ENCODE data around the gene OXGR1. TPM values are rescaled to one million over a fixed set of nuclear protein-coding genes. Genes with fewer than 3 reads are reported as not detected.
"Not testable (repeated sequence)": the region's sequence is repeated elsewhere in the genome, so short reads cannot be mapped to it uniquely, and the experiment has no call there.

OXGR1 gene
- total RNA-seq, 1 donor from 2014 or later, result 0.83 TPM

- TF ChIP-seq CTCF (IDR thresholded peaks at IDR 0.05), result no peak
Observed at GRCh38 chr13:96992633-96993032, 1.6 kb downstream of the OXGR1 start.

GRCh38 chr13:96991072-96991471 lies 3.2 kb downstream of the OXGR1 start:
- no peak for ATAC-seq
- intact Hi-C loops (cut with DNase I), result no loop called here
- H3K27ac ChIP-seq, result no peak overlapping the region
- no peak overlapping the region for H3K4me3 ChIP-seq
- DNase-seq, result no peak
- H3K9me3 ChIP-seq, result no peaks in the 10 kb centered on the region
- H3K4me1 ChIP-seq, result peaks cover 6% of the 10 kb centered on the region
- no peaks in the 10 kb centered on the region for H3K36me3 ChIP-seq
- H3K27me3 ChIP-seq (ENCODE audit: low read depth), result peaks cover 30% of the 10 kb centered on the region
- no peak for TF ChIP-seq CTCF (IDR thresholded peaks at IDR 0.05)

More at GRCh38 chr13:96992633-96993032, 1.6 kb downstream of the OXGR1 start:
- DNase-seq (no peak), ATAC-seq (no peak)
- no peak overlapping the region for H3K4me3 ChIP-seq
- no peak overlapping the region for H3K27ac ChIP-seq
- intact Hi-C loops (cut with DNase I), result no loop called here
- peaks cover 6% of the 10 kb centered on the region for H3K4me1 ChIP-seq
- no peaks in the 10 kb centered on the region for H3K9me3 ChIP-seq
- no peaks in the 10 kb centered on the region for H3K36me3 ChIP-seq
- peaks cover 30% of the 10 kb centered on the region for H3K27me3 ChIP-seq (ENCODE audit: low read depth)

- no peaks in the 10 kb centered on the region for H3K9me3 ChIP-seq
- peaks cover 12% of the 10 kb centered on the region for H3K4me1 ChIP-seq
- peaks cover 13% of the 10 kb centered on the region for H3K27me3 ChIP-seq (ENCODE audit: low read depth)
- no peak overlapping the region for H3K4me3 ChIP-seq
- ATAC-seq (no peak), DNase-seq (no peak)
- intact Hi-C loops (cut with DNase I), result no loop called here
- no peaks in the 10 kb centered on the region for H3K36me3 ChIP-seq
- TF ChIP-seq CTCF (IDR thresholded peaks at IDR 0.05), result no peak
- no peak overlapping the region for H3K27ac ChIP-seq
Observed at GRCh38 chr13:96988441-96988840, 5.8 kb downstream of the OXGR1 start.

GRCh38 chr13:96984051-96984508 lies 10.2 kb downstream of the OXGR1 start:
- DNase-seq, result peak; percentile 67
- peak overlapping the region; percentile 72 for H3K27ac ChIP-seq
- intact Hi-C loops (cut with DNase I), result no loop called here

GRCh38 chr13:96982672-96983071 lies 11.6 kb downstream of the OXGR1 start:
- peak overlapping the region; percentile 72 for H3K27ac ChIP-seq
- H3K4me3 ChIP-seq, result no peak overlapping the region
- TF ChIP-seq CTCF (IDR thresholded peaks at IDR 0.05), result no peak
- no peak for DNase-seq
- ATAC-seq, result peak; percentile 56 to 61
- intact Hi-C loops (cut with DNase I), result no loop called here
- H3K36me3 ChIP-seq, result no peaks in the 10 kb centered on the region
- H3K4me1 ChIP-seq, result peaks cover 28% of the 10 kb centered on the region
- no peaks in the 10 kb centered on the region for H3K9me3 ChIP-seq
- H3K27me3 ChIP-seq (ENCODE audit: low read depth), result no peaks in the 10 kb centered on the region

More at GRCh38 chr13:96984051-96984508, 10.2 kb downstream of the OXGR1 start:
- no peak overlapping the region for H3K4me3 ChIP-seq
- H3K4me1 ChIP-seq, result peaks cover 28% of the 10 kb centered on the region
- ATAC-seq, result peak; percentile 96
- H3K27me3 ChIP-seq (ENCODE audit: low read depth), result no peaks in the 10 kb centered on the region
- no peaks in the 10 kb centered on the region for H3K9me3 ChIP-seq
- peak; percentile 29 for TF ChIP-seq CTCF (IDR thresholded peaks at IDR 0.05)
- H3K36me3 ChIP-seq, result no peaks in the 10 kb centered on the region

- H3K27ac ChIP-seq; H3K27me3 ChIP-seq (ENCODE audit: low read depth); H3K36me3 ChIP-seq; intact Hi-C loops (cut with DNase I); H3K4me3 ChIP-seq; H3K9me3 ChIP-seq; DNase-seq; ATAC-seq: not testable (repeated sequence)
- peaks cover 28% of the 10 kb centered on the region for H3K4me1 ChIP-seq
Observed at GRCh38 chr13:96979861-96980260, 14.4 kb downstream of the OXGR1 start.

Data from lower lobe of right lung (tissue), 2 donors.